Body of pancreas (tissue), 4 donors: ENCODE results near the gene MAP3K13. TPM values are rescaled to one million over a fixed set of nuclear protein-coding genes. Genes with fewer than 3 reads are reported as not detected.
"Not testable (repeated sequence)": the region's sequence is repeated elsewhere in the genome, so short reads cannot be mapped to it uniquely, and the experiment has no call there.

ENCODE experiments used
- ATAC-seq: fragments of 150-250 bp; one replicate; pipeline ENCODE4 v1.9.1; 2016
- DNase-seq, 4 donors: peaks; one replicate each; pipeline ENCODE4 v3.0.0-alpha.2; 2019
- H3K27ac ChIP-seq, 4 donors: fragments of 200-600 bp; sonication (generic); 1 replicate in 3 of 4; 2 replicates in 1 of 4; pipeline versions ENCODE4 v1.5.1 to v1.6.1; 2016 to 2019; ENCODE audit warnings: mild to moderate bottlenecking in 1 of 4, mixed read lengths in 1 of 4, moderate library complexity in 1 of 4
- H3K27me3 ChIP-seq, 2 donors: fragments of 200-600 bp; sonication (generic); one replicate each; pipeline ENCODE4 v1.6.0; 2016; ENCODE audit warnings: mild to moderate bottlenecking in 1 of 2
- H3K36me3 ChIP-seq, 2 donors: fragments of 200-600 bp; sonication (generic); replicated peaks in 1 of 2; 2 replicates each; pipeline ENCODE4 v1.5.1; 2016; ENCODE audit warnings: low read depth in 2 of 2; ENCODE audit not compliant: insufficient read depth in 1 of 2
- H3K4me1 ChIP-seq: fragments of 200-600 bp; sonication (generic); one replicate; pipeline ENCODE4 v1.6.0; 2016
- H3K4me3 ChIP-seq, 2 donors: fragments of 200-600 bp; sonication (generic); 1 replicate in 1 of 2; 2 replicates in 1 of 2; pipeline ENCODE4 v1.5.1; 2016 to 2019
- H3K9me3 ChIP-seq, 3 donors: fragments of 200-600 bp; sonication (generic); 1 replicate in 2 of 3; 2 replicates in 1 of 3; pipeline ENCODE4 v1.5.1; 2016
- CTCF ChIP-seq, 7 experiments: fragments of 450-650 bp in 4 of 7; fragments of 200-600 bp in 3 of 7; sonication (generic) in 3 of 7; IDR thresholded peaks; one replicate each; pipeline ENCODE4 v1.5.1; 2016 to 2019; ENCODE audit warnings: antibody characterized with exemption in 7 of 7
- POLR2A ChIP-seq, 3 donors: fragments of 450-650 bp; IDR thresholded peaks; one replicate each; pipeline ENCODE4 v1.6.1; 2016; ENCODE audit warnings: antibody characterized with exemption in 3 of 3, mild to moderate bottlenecking in 2 of 3
- WGBS, 2 donors: methylation state at CpG; one replicate each; pipeline ENCODE4 v1.1.5; 2017; 5-methylcytosine and 5-hydroxymethylcytosine counted together
- intact Hi-C: fragments of 100-400 bp; cut with DNase I; formaldehyde crosslinking; loops from one replicate; pipeline ENCODE4 v1.15.1; 2023
- total RNA-seq, 2 donors: library from RNA; depleted of rRNA; stranded (reverse); fragments of >200 nt; gene quantifications; one replicate each; pipeline ENCODE4 v1.1.0, GENCODE V29; 2016

MAP3K13 gene
- total RNA-seq, 2 donors from 2014 or later: 20.0 to 27.4 TPM

GRCh38 chr3:185381320-185382058 lies 18.6 kb downstream of the MAP3K13 start:
- peaks cover 13% of the 10 kb centered on the region for H3K4me1 ChIP-seq
- no peak for ATAC-seq
- no peak for DNase-seq
- no peaks in the 10 kb centered on the region for H3K36me3 ChIP-seq
- no peak overlapping the region for H3K4me3 ChIP-seq
- intact Hi-C loops: no loop called here
- no peak overlapping the region for H3K27ac ChIP-seq
- H3K9me3 ChIP-seq: no peaks in the 10 kb centered on the region
- H3K27me3 ChIP-seq: no peaks in the 10 kb centered on the region
- TF ChIP-seq POLR2A (IDR thresholded peaks at IDR 0.05) (no peak), CTCF (IDR thresholded peaks at IDR 0.05) (no peak)
- 9 to 14% methylated on average over 2 of the region's 2 CpGs for WGBS, 2 donors

- no peaks in the 10 kb centered on the region for H3K36me3 ChIP-seq
- TF ChIP-seq POLR2A (IDR thresholded peaks at IDR 0.05): no peak
- TF ChIP-seq CTCF (IDR thresholded peaks at IDR 0.05): no peak
- H3K27ac ChIP-seq: no peak overlapping the region
- H3K27me3 ChIP-seq: no peaks in the 10 kb centered on the region
- WGBS, 2 donors: 88 to 89% methylated on average over 1 of the region's 1 CpG
- H3K4me1 ChIP-seq: peaks cover 13% of the 10 kb centered on the region
- H3K4me3 ChIP-seq: no peak overlapping the region
- no peaks in the 10 kb centered on the region for H3K9me3 ChIP-seq
- no peak for DNase-seq
- intact Hi-C loops: no loop called here
- no peak for ATAC-seq
These were observed 19.2 kb downstream of the MAP3K13 start for GRCh38 chr3:185382154-185382553.

- DNase-seq, H3K27me3 ChIP-seq, H3K4me1 ChIP-seq, H3K36me3 ChIP-seq, H3K27ac ChIP-seq, H3K4me3 ChIP-seq, ATAC-seq, intact Hi-C loops, H3K9me3 ChIP-seq: not testable (repeated sequence)
- 95 to 99% methylated on average over 3 of the region's 3 CpGs for WGBS, 2 donors
These were observed 23.6 kb downstream of the MAP3K13 start for GRCh38 chr3:185386515-185386914.

- Histone ChIP-seq H3K27me3 (no peaks in the 10 kb centered on the region), H3K4me3 (no peak overlapping the region), H3K4me1 (peaks cover 3% of the 10 kb centered on the region), H3K27ac (no peak overlapping the region), H3K36me3 (no peaks in the 10 kb centered on the region), H3K9me3 (no peaks in the 10 kb centered on the region)
- TF ChIP-seq CTCF (IDR thresholded peaks at IDR 0.05) (no peak), POLR2A (IDR thresholded peaks at IDR 0.05) (no peak)
- ATAC-seq: no peak
- 82 to 89% methylated on average over 1 of the region's 1 CpG for WGBS, 2 donors
- intact Hi-C loops: no loop called here
- DNase-seq: no peak
These were observed 24.7 kb downstream of the MAP3K13 start for GRCh38 chr3:185387646-185388045.

- ATAC-seq (no peak), DNase-seq (no peak)
- Histone ChIP-seq H3K4me3 (no peak overlapping the region), H3K27me3 (no peaks in the 10 kb centered on the region), H3K9me3 (no peaks in the 10 kb centered on the region), H3K27ac (no peak overlapping the region), H3K36me3 (no peaks in the 10 kb centered on the region), H3K4me1 (peaks cover 18% of the 10 kb centered on the region)
- TF ChIP-seq CTCF (IDR thresholded peaks at IDR 0.05): no peak
- TF ChIP-seq POLR2A (IDR thresholded peaks at IDR 0.05): no peak
- intact Hi-C loops: no loop called here
- WGBS, 2 donors: 86 to 94% methylated on average over 3 of the region's 3 CpGs
These were observed 30.1 kb downstream of the MAP3K13 start for GRCh38 chr3:185393055-185393454.
